T-helper 1 cell treated with Interleukin-12 subunit alpha and Interleukin-12 subunit beta and Interleukin-4 antibody, amounts not matched to agents 30 ng/mL and 1 ng/mL, for 36 hours (primary cell): ENCODE measurements around the gene TNIK. TPM values are rescaled to one million over a fixed set of nuclear protein-coding genes. Genes with fewer than 3 reads are reported as not detected.

Experiments
- intact Hi-C: fragments of 100-400 bp; cut with micrococcal nuclease; formaldehyde crosslinking; loops from one replicate; pipeline ENCODE4 v1.15.1; 2024
- total RNA-seq: library from RNA; stranded (reverse); gene quantifications from 2 replicates; pipeline ENCODE4 v1.2.3, GENCODE V29; 2022

The TNIK gene
- total RNA-seq, 1 donor from 2014 or later = 51.5 TPM

DNA sequence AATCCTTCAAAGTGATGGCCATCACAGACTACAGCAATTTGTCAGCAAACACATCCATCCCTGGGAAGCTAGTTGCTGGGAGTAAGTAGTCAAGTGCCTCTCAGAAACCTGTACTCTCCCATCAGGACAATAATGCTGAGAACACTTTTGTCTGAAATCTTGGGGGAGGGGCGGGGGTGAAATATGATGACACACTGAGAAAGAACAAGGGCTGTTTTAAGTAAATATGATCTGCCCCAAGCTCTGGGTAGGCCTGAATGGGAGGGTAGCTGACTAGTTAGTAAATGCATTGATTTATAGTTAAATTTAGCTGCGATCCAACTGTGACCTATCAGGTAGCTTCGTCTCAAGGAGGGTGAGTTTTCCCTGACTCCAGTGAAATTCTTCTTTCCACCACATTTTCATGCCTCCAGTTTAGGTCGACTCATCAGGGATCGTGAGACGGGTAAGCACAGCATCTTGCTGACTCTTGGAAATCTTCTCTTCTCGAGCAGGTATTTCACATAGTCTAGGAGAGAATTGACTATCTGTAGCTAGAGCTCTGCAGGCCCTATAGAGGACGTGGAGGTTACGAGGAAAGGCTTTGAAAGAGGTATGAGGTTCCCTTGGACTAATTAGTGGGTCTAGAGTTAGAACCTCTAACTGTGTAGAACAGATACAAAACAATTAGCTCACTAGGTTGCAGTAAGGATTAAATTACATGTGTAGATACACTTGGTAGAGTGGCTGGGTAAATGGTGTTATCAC is 220.3 kb downstream of the TNIK start:
- intact Hi-C loops = no loop called here

DNA sequence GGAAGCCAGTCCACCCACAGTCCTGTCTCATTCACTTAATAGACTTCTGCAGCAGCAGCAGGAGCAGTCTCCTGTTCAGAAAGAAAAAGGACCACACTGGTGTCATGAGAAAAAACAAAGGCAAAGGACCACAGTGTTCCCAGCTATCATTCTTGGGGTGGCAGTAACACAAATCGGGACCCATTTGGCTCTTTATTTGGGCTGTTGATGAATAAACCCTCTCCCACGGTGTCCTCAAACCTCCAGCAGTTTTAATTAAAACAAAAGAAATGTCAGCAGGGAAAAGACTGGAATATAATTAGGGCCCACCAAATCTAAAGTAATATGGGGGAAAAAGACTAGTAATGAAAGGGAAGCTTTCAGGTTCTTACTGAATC is 223.2 kb downstream of the TNIK start:
- intact Hi-C loops = no loop called here

DNA sequence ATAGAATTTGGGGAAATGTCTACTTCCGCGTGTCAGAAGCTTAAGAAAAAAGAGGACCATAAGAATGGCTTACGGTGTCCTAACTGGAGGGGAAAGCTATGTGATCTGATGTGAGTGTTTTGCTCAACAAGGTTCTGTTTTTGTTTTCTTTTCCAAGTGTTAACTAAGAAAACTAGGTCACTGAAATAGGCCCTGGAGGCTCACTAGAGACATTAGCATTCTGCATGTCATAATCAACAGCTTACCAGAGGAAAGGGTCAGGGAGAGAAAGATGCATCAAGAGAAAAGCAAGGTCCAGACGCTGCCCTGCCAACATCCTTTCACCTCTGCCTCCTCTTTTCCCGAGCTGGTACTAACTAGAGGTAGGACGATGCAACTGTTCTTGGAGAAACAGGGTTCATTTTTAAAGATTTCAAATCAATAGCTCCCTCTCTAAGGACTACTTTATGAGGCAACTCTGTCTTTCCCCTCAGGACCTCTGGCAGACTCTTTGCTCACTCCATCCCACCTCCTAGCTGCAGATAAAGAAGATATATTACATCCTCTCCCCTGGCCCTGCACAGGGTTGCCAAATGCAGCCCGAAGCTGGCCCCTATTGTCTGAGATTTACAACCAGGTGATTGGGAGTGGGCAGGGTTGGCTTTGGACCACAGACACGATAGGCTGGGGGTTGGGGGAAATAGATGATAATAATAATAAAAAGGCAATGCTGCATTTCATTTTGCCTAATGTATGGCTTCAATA is 223.8 kb downstream of the TNIK start:
- intact Hi-C loops = no loop called here

DNA sequence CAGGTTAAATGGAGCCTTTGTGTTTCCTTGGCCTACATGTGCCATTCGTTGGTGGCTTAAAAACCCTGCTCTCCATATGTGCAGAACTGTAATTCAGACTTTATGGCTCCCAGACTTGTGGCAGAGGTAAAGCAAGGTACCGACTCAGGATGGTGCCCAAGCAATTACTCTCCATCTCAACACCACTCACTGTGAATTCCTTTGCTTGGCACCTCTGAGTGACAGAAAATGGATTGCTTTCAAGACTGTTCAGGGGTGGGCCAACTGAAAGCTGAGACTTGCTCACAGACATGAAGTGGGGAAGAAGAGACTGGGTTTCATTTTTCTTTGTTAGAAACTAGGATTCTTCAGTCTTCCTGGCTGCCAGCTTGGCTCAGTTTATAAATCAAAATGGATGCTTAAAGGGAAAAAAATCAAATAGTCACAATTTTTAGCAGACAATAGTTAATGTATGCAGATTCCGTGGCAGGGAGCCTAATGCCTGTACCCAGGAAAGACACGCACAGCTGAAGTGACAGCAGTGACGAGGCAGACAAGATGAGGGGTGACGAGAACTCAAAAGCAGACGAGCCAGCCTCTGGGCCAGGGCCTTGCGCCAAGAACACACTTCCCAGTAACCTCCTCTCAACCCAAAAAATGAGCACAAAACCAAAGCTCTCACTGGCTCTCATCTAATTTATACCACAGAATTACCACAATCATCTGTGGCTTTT is 225.8 kb downstream of the TNIK start:
- intact Hi-C loops = no loop called here

DNA sequence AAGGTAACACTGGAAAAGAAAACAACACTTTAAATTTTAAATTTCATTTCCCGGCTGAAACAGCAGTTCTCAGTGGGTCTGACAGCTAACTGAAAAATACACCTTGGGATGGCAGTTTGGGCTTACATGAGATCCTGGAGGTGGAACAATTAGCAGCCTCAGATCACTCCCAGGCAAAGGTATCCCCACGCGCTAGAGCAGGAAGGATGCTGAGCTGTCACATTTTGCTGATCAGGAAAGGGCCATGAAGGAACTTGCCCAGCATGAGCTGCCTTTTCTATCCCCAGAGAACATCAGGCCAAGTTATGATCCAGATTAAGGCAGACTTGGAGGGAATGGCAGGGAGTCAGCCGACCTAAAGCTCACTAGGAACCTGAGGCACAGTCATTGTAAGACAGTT is 228.8 kb downstream of the TNIK start:
- intact Hi-C loops = no loop called here

DNA sequence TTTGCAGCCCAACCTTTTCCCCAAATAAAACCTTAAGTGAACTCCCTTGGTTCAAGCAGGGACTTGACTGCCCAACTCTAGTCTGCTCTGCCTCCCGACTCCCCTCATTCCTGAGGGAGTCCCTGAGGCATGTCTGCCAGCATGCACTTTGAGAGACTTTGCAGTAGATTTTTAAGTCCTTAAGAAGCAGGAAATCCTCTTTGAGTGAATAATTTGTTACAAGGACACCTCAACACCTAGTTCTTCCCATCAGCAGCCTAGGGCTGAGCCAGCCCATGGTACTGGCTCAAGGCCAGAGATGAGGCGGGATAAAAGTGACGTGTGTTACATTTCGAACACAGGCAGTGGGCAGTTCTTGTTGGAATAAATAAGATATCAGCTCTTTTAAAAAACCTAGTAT is 229.3 kb downstream of the TNIK start:
- intact Hi-C loops = no loop called here

DNA sequence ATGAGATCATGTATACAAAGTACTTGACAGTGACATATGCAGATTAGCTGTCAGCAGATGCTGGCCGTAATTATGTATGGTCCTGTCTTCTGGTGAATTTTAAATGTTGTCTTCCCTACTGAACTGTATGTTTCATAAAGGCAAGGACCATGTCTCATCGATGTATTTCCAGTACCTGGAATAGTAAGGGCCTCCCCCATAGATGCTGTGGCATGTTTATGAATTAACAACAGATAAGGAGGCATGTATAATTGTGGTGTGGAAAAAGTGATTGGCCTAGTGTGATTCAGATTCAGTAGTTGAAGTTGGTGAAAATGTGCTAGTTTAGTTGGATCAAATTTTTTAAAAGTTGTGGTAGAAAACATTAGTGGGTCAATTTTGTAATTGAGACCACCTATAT is 231.0 kb downstream of the TNIK start:
- intact Hi-C loops = loop anchor here (5.0 kb wide), 1 partner anchor 38 kb away; no protein-coding TSS in a partner anchor

DNA sequence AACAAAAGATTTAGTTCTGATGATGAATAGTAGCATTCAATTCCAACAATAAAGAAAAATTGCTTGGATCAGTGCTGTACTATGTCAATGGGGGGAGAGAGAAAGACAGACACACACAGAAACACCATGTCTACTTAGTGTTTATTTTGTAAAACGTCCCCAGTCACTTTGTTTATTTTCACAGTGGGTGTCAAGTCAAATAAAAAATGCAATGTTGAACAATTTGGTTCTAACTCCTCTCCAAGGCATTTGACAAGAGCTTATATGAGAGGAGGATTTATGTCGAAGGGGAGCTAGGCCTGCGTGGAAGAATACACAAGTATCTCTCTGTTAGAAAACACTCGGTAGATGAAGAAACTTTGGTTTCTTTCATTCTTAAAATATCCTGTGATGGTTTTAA is 232.0 kb downstream of the TNIK start:
- intact Hi-C loops = loop anchor here (5.0 kb wide), 1 partner anchor 39 kb away; no protein-coding TSS in a partner anchor

DNA sequence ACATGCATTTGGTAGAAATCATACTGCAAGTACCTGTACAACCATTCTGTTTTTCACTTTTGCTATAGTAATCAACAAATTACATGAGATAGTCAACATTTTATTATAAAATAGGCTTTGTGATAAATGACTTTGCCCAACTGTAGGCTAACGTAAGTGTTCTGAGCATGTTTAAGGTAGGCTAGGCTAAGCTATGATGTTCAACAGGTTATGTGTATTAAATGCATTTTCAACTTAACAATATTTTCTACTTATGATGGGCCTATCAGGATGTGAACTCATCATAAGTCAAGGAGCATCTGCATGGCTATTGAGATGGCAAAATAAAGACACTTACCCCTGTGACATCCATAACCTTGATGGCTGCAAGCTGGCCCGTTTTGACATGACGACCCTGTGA is 232.4 kb downstream of the TNIK start:
- intact Hi-C loops = loop anchor here (5.0 kb wide), 1 partner anchor 39 kb away; no protein-coding TSS in a partner anchor

DNA sequence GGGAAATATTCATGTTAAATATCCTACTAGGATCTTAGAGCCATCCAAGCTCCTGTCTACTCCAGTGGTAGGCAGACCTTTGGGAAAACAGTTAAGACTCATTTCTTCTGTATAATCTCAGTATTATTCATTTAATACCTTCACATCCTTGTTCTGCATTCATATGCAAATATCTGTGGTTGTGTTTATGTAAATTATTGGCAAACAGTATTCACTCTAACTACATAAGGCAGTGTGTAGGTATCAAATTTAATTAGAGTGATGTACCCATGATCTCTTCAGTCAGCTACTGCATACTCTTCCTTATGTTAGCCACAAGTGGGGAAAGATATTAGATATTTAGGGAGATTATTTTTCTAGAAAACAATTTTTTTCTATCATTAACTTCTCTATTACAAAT is 232.8 kb downstream of the TNIK start:
- intact Hi-C loops = loop anchor here (5.0 kb wide), 1 partner anchor 40 kb away; no protein-coding TSS in a partner anchor

DNA sequence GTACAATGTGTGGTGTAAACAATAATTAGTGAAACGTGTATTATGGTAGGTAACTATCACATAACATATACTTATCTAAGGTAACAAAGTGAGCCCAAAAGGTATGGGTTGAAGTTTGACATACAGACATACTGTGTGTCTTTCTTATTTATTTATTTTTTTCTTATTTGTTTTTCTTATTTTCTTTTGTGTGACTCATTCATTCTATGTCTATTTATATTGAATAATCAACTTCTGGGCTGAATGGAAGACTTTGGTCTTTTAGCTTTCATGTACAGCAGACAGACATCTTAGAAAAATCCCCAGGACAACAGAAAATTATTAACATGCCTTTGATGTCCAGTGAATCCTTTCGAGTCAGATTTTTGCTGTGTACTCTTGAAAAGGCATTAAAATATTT is 233.4 kb downstream of the TNIK start:
- intact Hi-C loops = loop anchor here (5.0 kb wide), 1 partner anchor 41 kb away; no protein-coding TSS in a partner anchor

DNA sequence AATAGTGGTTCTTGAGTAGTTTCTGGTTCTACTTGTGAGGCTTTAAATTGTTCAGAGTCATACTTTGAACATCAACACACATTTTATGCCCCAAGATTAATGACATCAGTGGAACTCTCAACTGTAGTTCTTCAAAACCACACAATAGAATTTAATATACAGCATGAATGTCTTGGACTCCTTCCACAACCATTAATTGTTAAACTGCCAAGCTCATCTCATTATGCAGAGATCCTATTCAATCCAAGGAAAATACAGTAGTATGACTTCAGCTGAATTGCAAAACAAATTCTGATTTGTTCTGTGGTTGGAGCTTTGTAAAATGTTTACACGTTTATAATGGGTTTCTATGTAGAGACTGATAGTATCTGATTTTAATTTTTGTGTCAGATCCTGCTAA is 234.5 kb downstream of the TNIK start:
- intact Hi-C loops = loop anchor here (1.0 to 5.0 kb wide), 5 partner anchors 23 to 235 kb away; partner anchors contain the start of gene TNIK

DNA sequence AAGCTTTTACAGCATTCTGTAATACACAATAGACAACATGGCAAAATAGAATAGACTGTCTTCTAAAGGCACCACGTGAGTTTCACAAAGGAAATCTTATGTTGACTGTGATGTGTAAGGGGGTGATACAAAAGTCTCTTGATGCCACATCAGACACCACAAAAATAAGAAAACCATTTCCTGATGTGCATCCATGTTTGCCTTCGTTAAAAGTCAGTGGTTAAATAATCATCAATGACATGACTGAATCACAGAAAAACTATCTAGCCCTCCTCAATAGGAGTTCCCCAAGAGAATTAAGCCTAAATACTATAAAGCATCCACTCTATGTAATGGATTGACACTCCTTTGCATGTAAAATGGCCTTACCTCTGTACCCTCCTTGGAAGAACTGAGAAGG is 235.0 kb downstream of the TNIK start:
- intact Hi-C loops = loop anchor here (1.0 to 5.0 kb wide), 5 partner anchors 23 to 235 kb away; partner anchors contain the start of gene TNIK

DNA sequence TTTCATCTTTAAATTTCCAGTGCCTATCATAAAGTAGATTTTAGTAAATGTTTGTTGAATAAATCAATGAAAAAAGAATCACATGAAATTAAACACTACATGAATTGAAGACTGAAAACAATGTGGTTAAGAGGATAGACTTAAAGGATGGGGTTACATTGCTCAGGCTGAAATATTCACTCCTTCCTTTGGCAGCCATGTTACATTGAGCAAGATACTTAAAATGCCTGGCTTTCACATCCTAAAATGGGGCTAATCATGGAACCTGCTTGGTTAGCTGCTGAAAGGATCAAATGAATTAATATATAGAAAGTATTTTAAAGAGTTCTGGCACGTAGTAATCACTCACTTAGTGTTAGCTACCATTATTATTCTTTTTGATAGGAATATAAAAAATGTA is 236.8 kb downstream of the TNIK start:
- intact Hi-C loops = no loop called here

DNA sequence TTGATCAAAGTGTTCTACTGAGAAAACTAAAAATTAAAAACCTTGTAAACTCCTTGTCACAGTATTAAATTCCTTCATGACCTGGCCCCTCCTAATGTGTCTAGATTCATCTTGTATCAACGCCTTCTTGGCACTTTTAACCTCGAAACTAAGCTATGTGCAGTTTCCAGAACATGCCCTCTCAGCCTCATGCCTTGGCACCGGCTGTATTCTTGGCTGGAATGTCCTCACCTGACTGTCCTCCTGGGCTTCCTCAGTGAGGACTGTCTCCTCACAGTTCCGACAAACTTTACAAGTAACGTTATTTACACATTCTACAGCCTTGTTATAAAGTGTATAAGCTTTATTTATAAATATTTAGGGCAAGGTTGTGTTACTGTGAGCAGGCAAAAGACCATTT is 237.2 kb downstream of the TNIK start:
- intact Hi-C loops = no loop called here

DNA sequence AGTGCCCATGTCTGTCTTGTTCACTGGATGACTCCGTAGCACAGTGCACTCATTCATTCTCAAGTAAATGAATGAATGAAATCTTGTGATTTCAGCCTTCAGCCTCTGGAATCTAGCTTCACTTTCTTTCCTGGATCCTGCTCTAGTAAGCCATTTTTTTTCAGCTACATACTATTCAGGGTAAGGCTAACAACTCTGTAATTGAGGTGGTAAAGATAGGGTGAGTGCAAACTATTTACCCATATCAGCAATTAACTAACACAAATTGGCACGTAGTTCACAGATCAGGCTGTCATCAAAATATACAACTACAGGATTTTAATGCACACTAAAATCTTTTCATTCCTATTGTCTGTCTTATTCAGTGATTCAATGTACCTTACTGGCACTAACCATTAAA is 238.6 kb downstream of the TNIK start:
- intact Hi-C loops = no loop called here

DNA sequence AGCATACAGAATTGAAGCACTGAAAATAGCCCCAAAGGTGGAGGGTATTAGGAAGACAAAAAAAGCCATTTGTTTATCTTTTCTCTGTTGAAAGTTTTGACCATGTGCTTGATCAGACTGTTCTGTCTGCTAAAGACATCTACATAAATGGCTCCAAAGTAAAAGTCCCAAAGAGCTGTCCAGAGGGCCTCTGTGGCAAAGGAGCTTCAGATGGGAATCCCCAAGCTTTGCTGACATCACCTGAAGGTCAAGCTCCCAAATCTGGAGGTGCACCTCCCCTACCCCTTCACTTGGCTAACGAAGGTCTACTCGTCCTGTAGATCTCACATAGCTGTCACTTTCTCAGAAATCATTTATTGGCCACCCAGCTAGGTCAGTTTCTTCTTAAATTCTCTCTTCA is 239.1 kb downstream of the TNIK start:
- intact Hi-C loops = no loop called here

DNA sequence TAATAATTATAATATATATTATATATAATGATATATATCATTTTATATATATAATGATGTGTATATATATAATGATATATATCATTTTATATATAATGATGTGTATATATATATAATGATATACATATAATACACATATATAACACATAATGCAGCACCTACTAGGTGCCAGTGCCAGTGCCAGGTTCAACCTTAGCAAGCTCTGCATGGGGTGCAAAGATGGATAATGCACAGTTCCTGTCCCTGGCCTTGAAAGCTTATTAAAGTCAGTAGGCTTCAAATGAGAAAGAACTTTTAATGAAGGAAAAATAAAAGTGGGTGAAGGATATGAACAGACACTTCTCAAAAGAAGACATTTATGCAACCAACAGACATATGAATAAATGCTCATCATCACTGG is 240.9 kb downstream of the TNIK start:
- intact Hi-C loops = no loop called here

DNA sequence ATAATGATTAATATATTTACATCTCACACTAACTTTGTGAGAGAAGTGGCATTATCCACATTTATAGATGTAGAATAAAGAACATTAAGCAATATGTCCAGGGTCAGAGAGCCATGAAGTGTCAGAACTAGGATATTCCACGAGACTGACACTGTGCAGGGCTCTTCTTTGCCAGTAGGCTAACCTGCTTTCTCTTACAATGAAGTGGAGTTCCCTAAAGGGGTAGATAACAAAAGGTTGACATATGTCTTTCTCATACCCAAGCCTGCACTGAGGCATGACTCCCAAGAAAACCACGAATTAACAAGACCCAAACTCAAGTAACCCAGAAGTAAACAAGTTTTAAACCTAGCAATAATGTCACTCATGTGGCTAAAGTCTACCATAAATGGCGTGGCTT is 242.1 kb downstream of the TNIK start:
- intact Hi-C loops = no loop called here

DNA sequence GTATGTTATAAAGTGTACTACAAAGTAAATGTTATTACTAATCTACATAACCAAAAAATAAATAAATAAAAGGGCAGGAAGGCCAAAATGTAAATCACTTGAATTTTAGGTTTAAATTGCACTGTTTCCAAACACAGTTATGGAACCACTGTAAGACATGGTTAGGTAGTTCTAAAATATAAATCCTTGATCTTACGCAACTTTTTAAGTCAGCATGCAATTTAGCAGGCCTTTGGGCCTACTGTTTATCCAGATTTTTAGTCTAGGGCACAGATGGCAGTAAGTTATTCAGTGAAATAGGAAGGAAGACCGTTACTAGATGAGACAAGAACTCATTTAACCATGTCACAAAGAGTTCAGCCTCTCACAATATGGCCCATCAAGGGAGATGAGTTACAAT is 246.3 kb downstream of the TNIK start:
- intact Hi-C loops = no loop called here

DNA sequence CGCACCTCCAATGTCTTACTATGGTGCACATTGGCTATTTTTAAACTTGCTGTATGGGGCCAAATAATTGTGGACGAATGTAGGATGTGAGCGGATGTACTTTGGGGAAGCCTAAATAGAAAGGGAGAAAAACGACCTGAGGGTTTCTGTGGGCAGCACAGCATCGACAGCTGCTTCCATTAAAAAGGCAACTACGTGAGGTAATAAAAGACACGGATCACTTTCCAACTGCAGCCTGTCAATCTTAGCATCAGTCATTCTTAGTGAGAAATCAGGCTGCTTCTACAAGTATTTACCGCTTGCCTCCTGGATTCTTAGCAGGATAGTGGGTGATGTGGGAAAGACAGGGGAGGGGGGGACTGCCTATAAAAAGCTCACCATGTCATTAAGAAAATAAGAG is 247.0 kb downstream of the TNIK start:
- intact Hi-C loops = no loop called here

DNA sequence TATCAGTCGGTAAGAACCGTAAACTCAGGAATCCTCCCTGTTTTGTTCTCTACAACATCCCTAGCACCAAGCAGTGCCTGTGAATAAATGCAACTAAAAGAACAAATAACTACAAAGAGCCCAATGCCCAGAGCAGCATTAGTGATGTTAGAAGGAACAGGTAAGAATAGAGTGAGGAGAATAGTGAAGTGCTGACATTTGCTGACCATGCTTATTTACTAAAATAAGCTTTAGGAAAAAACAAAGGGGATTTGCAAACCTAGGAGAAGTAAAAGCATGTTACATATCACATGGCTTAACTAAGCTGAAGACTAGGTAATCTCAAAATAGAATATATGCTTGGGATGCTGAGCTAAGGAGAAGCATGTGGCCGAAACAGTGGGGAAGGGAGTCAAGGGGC is 247.6 kb downstream of the TNIK start:
- intact Hi-C loops = no loop called here
